Measurements from ENCODE around the gene CDX1.

GRCh38 chr5:150157168-150157567, 9.4 kb upstream of the CDX1 start:
- TF ChIP-seq GATA3 (IDR thresholded peaks at IDR 0.05; ENCODE audit: low read depth, low read length) (no peak), GATA2 (IDR thresholded peaks at IDR 0.05; ENCODE audit: low read depth, low read length) (no peak)

Data from SH-SY5Y (cell line).